NCI-H1694 treated with DMSO at 0.1 percent for 48 hours (cell line): ENCODE measurements around the gene DNPH1.

Source experiments
- DNase-seq: peaks from one replicate; lab custom pipeline; 2025; lab: John Stamatoyannopoulos, UW

Gene DNPH1

DNA sequence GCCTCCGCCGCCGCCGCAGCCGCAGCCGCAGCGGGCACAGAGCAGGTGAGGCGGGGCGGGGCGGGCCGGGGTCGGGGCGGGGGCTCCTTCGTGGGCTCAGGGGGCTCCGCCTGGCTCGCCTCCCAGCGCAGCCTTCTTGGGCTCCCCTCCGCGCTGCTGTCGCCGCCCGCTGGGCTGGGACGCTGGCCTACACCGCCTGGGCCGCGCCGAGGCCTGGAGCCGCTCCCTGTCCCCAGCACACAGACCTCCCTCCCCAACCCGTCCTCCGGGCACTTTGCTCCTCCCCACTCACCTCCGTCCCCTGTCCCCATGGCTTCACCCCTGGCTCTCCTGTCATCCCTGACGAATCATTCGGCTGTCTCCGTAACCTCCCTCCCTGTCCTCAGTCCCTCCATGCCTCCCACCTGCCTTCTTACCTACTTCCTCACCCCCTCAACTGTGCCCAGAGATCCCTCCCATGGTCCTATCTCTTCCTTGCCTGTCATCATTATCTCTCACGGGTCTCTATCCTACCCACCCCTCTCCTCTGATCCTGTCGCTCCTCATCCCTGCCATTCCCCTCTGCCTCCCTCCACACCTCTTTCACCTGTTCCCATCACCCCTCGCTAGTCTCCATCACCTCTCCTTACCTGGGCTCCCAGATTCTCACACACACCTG is 14.5 kb upstream of the DNPH1 start:
- DNase-seq, result no peak

DNA sequence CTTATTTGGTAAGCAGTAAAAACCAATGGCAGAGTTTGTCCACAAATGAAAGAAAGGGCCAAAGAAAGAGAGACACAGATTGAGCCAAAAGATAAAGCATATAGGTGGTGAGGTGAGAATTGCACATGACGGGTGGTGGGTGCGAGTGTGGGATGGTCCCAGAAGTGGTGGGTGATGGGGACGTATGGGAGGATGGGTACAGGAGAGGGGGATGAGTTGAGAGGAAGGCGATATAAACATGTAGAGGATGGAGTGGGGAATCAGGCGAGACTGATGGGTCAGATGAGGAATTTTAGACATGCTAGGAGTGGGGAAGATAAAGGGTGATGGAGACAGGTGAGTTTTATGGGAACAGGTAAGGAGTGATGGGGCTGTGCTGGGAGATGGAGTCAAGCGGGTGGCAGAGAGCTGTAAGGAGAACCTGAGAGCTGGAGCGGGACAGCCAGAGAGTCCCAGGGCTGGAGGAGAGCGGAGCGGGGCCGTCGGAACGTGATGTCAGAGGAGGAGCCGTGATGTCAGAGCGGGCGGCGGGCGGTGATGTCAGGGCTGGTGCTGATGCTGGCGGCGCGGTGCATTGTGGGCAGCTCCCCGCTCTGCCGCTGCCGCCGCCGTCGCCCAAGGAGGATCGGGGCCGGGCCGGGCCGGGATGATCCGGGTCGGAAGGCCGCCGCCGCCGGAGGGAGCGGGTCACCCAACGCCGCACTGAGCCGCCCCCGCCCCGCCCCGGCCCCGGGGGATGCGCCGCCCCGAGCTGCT is 13.8 kb upstream of the DNPH1 start, which contains the start of gene TTBK1:
TTBK1 (plus strand) TSS at position 574 of the 756 bp plus-strand sequence. CDS start 3,180 bp downstream, outside the sequence.
- peak; percentile 28 for DNase-seq

DNA sequence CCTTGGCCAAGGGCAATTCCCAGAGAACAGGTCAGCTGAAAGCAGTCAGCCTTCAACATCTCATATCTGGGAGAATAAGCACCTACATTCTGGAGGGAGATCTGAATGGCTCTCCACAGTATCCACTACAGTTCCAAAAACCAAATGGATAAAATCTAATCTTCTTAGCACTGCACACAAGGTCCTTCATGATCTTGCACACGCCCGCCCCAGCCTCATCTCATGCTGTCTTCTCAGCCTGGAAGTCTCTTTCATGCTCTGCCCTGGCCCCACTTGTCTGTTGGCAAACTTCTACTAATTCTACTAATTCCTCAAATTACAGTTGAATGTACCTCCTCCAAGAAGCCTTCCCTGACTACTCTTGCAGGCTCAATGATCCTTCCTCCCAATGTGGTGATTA is 12.2 kb upstream of the DNPH1 start:
- DNase-seq, result no peak

DNA sequence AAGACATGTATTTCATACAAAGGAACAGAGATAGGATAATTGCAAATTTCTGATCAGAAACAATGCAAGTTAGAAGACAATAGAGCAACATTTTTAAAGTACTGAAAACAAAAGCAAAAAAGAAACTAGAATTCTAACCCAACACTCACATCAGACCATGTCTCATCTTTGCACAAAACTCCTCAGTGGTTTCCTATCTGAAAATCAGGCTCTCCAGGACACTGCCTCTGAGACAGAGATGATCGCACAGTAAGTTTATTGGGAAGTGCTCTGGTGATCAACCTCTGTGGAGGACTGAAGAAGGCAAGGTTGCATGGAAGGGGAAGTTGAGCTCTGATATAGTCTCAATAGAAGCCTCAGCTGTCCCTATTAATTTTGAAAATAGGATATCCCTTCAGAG is 11.7 kb upstream of the DNPH1 start:
- DNase-seq, result no peak

DNA sequence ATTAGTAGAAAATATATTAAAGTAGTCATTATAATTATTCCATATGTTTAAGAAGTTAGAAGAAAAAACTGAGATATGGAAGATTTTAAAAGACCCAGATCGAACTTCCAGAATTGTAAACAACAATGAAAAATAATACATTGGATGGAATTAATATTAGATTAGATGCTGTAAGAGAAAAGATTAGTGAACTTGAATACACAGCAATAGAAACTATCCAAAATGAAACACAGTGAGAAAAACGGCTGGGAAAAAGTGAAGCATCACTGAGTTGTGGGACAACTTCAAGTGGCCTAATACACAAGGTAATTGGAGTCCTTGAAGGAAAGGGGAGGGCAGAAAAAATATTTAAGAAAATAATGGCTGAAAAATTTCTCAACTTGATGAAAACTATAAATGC is 9.8 kb upstream of the DNPH1 start:
- no peak for DNase-seq

DNA sequence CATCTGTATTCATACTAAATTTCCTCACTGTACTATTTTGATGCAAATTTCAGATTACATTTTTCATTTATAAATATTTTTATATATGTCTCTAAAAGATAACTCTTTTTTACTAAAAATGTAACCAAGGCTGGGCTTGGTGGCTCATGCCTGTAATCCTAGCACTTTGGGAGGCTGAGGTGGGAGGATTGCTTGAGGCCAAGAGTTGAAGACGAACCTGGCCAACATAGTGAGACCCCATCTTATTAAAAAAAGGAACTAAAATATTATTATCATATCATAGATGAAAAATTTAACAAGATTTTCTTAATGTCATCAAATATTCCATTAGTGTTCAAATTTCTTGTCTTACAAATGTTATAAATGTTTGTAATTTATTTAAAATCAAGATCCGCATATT is 6.6 kb upstream of the DNPH1 start:
- DNase-seq, result no peak

DNA sequence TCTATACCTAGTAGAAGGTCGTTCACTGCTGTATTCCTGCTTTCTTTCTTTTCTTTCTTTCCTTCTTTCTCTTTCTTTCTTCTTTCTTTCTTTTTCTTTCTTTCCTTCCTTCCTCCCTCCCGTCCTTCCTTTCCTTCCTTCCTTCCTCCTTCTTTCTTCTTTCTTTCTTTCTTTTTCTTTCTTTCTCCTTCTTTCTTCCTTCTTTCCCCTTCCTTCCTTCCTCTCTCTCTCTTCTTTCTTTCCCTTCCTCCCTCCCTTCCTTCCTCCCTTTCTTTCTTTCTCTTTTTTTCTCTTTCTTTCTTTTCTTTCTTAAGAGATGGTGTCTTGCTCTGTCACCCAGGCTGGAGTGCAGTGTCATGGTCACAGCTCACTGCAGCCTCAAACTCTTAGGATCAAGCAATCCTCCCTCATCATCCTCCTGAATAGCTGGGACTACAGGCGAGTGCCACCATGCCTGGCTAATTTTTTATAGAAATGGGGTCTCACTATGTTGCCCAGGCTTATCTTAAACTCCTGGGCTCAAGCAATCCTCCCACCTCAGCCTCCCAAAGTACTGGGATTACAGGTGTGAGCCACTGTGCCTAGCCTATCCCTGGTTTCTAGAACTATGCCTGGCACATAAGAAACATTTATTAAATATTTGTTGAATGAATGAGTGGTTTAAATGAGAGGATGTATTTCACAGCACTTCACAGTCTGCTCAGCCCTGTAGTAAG is 2.6 kb upstream of the DNPH1 start:
- no peak for DNase-seq

DNA sequence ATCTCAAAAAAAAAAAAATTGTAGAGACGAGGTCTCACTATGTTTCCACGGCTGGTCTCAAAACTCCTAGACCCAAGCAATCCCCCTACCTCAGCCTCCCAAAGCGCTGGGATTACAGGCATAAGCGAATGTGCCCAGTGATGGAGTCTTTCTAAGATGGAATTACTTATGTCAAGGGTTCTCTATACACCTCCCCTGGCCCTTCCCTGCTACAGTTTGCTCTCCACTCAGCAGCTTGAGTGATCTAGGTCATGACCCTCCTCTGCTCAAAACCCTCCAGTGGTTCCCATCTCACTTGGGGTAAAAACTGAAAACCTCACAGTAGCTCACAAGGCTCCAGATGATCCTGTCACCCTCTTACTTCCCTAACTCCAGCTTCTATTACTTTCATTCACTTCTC is 1.8 kb upstream of the DNPH1 start:
- DNase-seq, result no peak

DNA sequence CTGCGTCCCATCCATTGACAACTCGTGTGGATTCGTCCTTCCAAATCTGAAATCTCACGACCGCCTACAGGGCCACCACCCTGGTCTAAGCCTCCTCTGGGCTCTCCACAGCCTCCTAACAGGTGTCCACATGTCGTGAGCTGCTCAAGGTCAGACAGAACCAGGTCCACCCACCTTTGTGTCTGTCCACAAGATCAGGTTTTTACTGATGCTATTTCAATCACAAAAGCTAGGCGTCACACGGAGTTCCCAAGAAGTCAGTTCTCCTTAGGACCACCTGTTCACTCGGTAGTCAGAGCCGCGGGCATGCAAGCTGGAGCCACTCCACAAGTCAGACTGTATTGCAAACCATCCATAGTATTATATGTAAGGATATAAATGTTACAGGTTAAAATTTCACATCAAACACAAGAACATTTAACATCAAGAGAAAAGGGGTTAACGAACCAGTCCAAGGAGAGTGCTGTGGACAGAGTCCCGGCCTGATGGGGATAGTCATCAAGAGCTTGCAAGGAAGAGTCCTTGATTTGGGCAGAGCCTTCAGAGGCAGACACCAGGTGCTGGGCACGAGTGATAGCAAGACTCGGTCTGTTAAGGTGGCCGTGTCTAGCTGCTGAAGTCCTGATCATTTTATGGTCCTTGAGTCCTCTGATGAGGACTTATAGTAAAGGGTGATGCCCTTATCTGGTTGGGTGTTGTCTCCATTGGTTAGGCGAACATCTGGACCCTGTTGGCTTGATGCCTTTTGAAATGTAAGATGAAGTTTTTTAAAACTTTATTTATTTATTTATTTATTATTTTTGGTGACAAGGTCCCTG is 731 bp upstream of the DNPH1 start:
- DNase-seq, result no peak

DNA sequence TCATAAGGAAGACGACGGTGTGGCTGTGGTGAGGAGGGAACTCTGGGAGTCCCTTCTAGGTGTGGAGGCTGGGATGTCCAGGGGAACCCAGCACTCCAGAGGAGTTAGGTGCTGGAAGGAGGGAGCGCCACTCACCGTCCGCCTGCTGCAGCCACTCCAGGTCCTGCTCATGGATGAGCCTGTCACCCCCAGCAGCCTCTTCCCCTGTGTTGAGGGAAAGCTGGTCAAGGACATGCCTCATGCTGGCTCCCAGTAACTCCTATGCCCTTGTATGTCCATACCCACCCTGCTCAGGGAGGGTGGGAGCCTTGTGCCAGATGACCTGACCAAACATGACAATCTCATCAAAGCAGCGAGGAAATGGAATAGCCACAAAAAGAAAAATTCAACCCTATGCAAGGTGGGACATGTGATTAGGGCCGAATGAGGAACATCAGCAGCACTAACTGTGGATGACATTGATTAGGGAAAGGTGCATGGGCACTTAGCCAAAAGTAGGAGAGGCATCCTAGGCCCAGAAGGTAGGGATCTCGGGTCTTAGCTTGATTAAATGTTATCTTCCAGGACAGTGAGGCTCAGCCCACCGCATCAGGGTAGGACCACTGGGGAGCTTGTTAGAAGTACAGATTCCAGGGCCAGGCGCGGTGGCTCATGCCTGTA is 3.0 kb downstream of the DNPH1 start:
- DNase-seq, result no peak

DNA sequence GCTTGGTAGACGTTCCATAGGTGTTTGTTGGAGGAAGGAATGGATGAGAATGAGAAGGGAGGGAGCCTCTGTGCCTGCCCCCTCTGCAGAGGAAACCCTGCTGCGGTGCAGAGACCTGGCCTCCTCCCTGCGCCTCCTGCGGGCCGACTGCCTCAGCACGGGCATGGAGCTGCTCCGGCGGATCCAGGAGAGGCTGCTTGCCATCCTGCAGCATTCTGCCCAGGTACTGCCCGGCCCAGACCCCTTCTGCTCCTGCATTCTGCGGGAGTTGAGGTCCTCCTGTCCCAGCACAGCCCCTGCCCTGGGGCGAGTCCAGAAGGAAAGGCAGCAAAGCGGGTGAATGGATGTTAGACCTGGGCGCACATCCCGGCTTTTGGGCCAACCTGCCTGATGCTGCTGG is 6.1 kb downstream of the DNPH1 start:
- DNase-seq, result no peak

DNA sequence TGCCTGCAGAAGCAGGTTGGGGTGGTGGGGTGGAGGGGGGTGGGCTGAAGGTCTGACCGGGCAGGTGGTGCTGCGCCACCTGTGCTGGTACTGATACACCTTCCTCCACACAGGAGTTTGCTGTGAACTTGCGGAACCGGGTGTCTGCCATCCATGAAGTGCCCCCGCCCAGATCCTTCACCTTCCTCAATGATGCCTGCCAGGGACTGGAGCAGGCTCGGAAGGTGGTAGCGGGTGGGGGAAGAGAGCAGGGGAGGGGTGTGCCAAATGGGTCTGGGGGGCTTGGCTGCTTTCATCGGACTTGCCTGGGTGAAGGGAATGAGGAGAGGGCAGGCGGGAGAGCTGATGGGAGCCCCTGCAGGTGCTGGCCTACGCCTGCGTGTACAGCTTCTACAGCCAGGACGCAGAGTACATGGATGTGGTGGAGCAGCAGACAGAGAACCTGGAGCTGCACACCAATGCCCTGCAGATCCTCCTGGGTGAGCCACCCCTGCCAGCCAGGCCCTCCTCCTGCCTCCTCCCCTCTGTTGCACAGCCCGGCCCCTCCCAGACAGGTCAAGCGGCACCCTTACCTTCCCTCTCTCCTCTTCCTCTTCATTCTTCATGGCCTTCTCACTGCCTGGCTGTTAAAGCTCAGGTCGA is 6.7 kb downstream of the DNPH1 start:
- DNase-seq, result no peak

DNA sequence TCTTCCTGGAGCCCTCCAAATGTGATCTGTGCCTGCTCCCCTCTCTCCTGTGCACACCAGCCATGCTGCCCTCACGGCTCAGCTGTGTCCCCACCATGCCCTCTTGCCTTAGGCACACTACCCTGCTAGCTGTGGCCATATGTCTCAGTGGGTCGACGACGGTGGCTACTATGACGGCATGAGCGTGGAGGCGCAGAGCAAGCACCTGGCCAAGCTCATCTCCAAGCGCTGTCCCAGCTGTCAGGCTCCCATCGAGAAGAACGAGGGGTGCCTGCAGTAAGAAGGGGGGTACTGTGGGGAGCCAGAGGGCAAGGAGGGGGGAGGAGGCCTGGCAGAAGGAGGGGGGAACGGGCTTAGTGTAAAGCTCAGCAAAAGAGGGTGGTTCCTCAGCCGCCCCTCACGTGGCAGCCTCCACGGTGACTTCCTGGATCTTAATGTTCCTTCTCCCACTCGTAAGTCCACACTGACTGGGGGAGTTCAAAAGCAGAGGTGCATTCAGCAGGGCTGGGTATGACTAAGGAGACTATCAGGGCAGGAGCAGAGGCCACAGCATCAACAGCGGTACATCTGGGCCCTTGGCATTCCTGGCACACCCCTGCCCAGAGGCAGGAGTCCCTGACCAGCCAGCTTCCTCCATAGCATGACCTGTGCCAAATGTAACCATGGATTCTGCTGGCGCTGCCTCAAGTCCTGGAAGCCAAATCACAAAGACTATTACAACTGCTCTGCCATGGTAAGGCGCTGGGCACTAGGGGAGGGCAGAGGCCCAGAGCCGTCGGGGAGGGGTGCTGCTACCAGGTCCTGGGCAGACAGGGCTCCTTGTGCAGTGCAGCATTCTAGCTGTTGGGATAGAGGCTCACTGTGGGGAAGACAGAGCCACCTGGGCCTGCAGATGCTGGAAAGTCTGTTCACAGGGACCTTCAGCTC is 8.0 kb downstream of the DNPH1 start:
- DNase-seq, result no peak

DNA sequence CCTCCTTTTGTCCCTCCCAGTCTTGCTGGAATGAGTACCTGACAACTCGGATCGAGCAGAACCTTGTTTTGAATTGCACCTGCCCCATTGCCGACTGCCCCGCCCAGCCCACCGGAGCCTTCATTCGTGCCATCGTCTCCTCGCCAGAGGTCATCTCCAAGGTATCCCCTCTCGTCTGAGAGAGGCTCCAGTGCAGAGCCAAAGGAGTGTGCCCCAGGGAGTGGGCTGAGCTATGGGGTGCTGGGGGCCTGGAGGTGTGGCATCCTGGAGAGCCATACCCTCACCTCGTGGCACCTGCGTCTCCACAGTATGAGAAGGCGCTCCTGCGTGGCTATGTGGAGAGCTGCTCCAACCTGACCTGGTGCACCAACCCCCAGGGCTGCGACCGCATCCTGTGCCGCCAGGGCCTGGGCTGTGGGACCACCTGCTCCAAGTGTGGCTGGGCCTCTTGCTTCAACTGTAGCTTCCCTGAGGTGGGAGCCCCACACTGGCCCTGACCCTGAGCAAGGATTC is 8.8 kb downstream of the DNPH1 start:
- DNase-seq, result no peak

DNA sequence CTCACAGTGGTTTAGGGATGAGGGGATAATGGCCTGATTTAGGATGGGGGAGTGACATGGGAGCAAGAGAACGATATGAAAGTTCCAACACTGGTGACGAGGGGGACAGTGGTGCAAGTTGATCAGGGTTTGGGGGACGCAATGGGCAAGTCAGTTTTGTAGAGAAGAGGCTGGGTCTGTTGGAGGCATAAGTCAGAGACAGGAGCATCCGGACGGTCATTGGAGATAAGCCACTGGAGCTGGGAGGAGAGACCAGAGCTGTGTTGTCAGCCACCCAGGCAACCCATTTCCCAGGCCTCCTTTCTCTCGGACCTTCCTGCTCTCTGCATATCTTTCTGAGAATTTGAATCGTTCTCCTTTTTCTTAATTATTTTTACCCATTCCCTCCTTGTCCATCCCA is 9.5 kb downstream of the DNPH1 start:
- DNase-seq, result no peak

DNA sequence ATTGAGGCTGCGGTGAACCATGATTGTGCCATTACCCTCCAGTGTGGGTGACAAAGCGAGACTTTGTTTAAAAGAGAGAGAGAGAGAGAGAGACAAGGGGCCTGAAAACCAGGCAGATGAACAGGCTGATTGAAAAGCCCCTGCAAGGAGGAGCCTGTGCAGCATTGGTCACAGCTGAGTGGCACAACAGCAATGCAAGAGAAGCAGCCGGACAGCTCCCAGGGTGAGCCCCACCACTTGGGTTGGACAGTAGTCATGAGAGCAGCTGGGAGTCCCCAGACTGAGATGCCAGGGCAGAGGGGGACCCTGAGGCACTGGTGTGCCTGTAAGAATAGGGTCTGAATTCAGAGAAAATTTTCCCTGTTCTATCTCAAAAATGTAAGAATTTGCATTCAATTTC is 10.2 kb downstream of the DNPH1 start:
- no peak for DNase-seq

DNA sequence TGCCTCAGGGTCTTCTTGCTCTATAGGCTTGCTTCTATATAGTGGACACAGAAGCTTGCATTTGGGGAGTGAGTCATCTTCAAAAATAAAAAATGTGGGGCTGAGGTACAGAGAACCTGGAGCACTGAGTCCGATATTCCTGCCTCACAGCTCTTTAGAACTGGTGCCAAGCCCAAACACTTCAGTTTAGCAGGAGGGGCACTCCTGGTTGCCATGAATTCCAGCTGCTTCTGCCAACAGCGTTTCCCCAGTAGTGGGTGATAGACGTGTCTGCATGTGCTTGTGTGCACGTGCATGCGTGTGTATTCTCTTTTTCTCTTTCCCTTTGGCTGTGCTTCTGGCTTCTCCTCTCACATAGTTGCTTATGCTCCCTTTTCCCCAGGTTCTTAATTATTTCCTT is 11.9 kb downstream of the DNPH1 start:
- no peak for DNase-seq

DNA sequence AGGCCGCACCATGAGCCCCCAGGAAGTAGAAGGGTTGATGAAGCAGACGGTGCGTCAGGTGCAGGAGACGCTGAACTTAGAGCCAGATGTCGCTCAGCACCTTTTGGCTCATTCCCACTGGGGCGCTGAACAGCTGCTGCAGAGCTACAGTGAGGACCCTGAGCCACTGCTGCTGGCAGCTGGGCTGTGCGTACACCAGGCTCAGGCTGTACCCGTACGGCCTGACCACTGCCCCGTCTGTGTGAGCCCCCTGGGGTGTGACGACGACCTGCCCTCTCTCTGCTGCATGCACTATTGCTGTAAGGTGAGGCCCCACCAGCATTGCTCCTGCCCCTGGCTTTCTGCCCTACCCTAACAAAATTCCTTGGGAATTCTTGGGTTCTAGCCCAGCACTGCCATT is 13.1 kb downstream of the DNPH1 start:
- DNase-seq, result peak; percentile 38

DNA sequence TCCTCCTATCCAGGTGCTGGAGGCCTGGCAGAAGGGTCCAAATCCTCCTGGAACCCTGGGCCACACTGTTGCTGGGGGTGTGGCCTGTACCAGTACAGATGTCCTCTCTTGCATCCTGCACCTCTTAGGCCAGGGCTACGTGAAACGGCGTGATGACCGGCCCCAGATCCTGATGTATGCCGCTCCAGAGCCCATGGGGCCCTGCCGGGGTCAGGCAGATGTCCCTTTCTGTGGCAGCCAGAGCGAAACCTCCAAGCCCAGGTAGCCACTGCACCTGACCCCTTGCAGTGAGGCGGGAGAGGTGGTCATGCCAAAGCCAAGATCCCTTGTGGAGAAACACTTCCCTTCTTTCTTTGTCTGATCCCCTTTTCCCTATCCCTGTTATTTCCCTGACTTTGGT is 14.2 kb downstream of the DNPH1 start:
- no peak for DNase-seq

DNA sequence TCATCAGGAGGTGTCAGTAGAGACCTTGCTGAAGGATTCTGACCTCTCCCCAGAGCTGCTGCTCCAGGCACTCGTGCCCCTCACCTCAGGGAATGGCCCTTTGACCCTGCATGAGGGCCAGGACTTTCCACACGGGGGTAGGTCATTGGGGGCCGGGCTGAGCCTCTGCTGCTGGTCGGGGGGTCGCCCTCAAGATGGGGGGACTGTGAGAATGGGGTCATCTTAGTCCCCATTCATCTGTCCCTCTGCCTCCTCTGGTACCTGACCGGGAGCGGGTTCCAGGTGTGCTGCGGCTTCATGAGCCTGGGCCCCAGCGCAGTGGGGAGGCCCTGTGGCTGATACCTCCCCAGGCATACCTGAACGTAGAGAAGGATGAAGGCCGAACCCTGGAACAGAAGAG is 15.8 kb downstream of the DNPH1 start:
- no peak for DNase-seq
